Measurements from ENCODE around the gene RREB1.

The RREB1 gene

GRCh38 chr6:7129360-7129759 lies 21.6 kb downstream of the RREB1 start:
- Histone ChIP-seq H3K4me3 (ENCODE audit: low read depth in 1 of 2, low read length in 2 of 2) (no peak overlapping the region), H3K36me3 (ENCODE audit: insufficient read depth, low read length) (no peaks in the 10 kb centered on the region), H3K9me3 (ENCODE audit: low read length) (no peaks in the 10 kb centered on the region), H3K27ac (ENCODE audit: low read depth, low read length) (no peak overlapping the region), H3K4me1 (ENCODE audit: insufficient read depth, low read length) (peaks cover 24% of the 10 kb centered on the region), H3K27me3 (ENCODE audit: control insufficient read depth in 1 of 2, insufficient read depth in 2 of 2, low read length in 2 of 2) (no peaks in the 10 kb centered on the region), H3K9ac (ENCODE audit: low read length) (no peak overlapping the region)

GRCh38 chr6:7129784-7130569 lies 22.2 kb downstream of the RREB1 start:
- Histone ChIP-seq H3K27me3 (ENCODE audit: control insufficient read depth in 1 of 2, insufficient read depth in 2 of 2, low read length in 2 of 2) (no peaks in the 10 kb centered on the region), H3K36me3 (ENCODE audit: insufficient read depth, low read length) (no peaks in the 10 kb centered on the region), H3K9ac (ENCODE audit: low read length) (no peak overlapping the region), H3K27ac (ENCODE audit: low read depth, low read length) (no peak overlapping the region), H3K9me3 (ENCODE audit: low read length) (no peaks in the 10 kb centered on the region), H3K4me1 (ENCODE audit: insufficient read depth, low read length) (peaks cover 18% of the 10 kb centered on the region), H3K4me3 (ENCODE audit: low read depth in 1 of 2, low read length in 2 of 2) (no peak overlapping the region)

- no peaks in the 10 kb centered on the region for H3K9me3 ChIP-seq (ENCODE audit: low read length)
- peaks cover 17% of the 10 kb centered on the region for H3K4me1 ChIP-seq (ENCODE audit: insufficient read depth, low read length)
- H3K9ac ChIP-seq (ENCODE audit: low read length), result no peak overlapping the region
- H3K4me3 ChIP-seq (ENCODE audit: low read depth in 1 of 2, low read length in 2 of 2), result no peak overlapping the region
- no peaks in the 10 kb centered on the region for H3K27me3 ChIP-seq (ENCODE audit: control insufficient read depth in 1 of 2, insufficient read depth in 2 of 2, low read length in 2 of 2)
- no peaks in the 10 kb centered on the region for H3K36me3 ChIP-seq (ENCODE audit: insufficient read depth, low read length)
- no peak overlapping the region for H3K27ac ChIP-seq (ENCODE audit: low read depth, low read length)
These were observed 23.6 kb downstream of the RREB1 start for GRCh38 chr6:7131390-7131789.

- Histone ChIP-seq H3K36me3 (ENCODE audit: insufficient read depth, low read length) (no peaks in the 10 kb centered on the region), H3K9ac (ENCODE audit: low read length) (no peak overlapping the region), H3K4me1 (ENCODE audit: insufficient read depth, low read length) (peaks cover 26% of the 10 kb centered on the region), H3K9me3 (ENCODE audit: low read length) (no peaks in the 10 kb centered on the region), H3K4me3 (ENCODE audit: low read depth in 1 of 2, low read length in 2 of 2) (no peak overlapping the region), H3K27me3 (ENCODE audit: control insufficient read depth in 1 of 2, insufficient read depth in 2 of 2, low read length in 2 of 2) (no peaks in the 10 kb centered on the region), H3K27ac (ENCODE audit: low read depth, low read length) (no peak overlapping the region)
These were observed 24.8 kb downstream of the RREB1 start for GRCh38 chr6:7132398-7133035.

GRCh38 chr6:7134999-7135745 lies 27.4 kb downstream of the RREB1 start:
- Histone ChIP-seq H3K27ac (ENCODE audit: low read depth, low read length) (no peak overlapping the region), H3K4me3 (ENCODE audit: low read depth in 1 of 2, low read length in 2 of 2) (no peak overlapping the region), H3K4me1 (ENCODE audit: insufficient read depth, low read length) (peaks cover 31% of the 10 kb centered on the region), H3K9ac (ENCODE audit: low read length) (no peak overlapping the region), H3K9me3 (ENCODE audit: low read length) (no peaks in the 10 kb centered on the region), H3K36me3 (ENCODE audit: insufficient read depth, low read length) (no peaks in the 10 kb centered on the region), H3K27me3 (ENCODE audit: control insufficient read depth in 1 of 2, insufficient read depth in 2 of 2, low read length in 2 of 2) (no peaks in the 10 kb centered on the region)

GRCh38 chr6:7135755-7136154 lies 28.0 kb downstream of the RREB1 start:
- no peak overlapping the region for H3K27ac ChIP-seq (ENCODE audit: low read depth, low read length)
- no peaks in the 10 kb centered on the region for H3K9me3 ChIP-seq (ENCODE audit: low read length)
- peaks cover 33% of the 10 kb centered on the region for H3K4me1 ChIP-seq (ENCODE audit: insufficient read depth, low read length)
- H3K9ac ChIP-seq (ENCODE audit: low read length), result no peak overlapping the region
- no peaks in the 10 kb centered on the region for H3K27me3 ChIP-seq (ENCODE audit: control insufficient read depth in 1 of 2, insufficient read depth in 2 of 2, low read length in 2 of 2)
- no peak overlapping the region for H3K4me3 ChIP-seq (ENCODE audit: low read depth in 1 of 2, low read length in 2 of 2)
- H3K36me3 ChIP-seq (ENCODE audit: insufficient read depth, low read length), result no peaks in the 10 kb centered on the region

- no peak overlapping the region for H3K4me3 ChIP-seq (ENCODE audit: low read depth in 1 of 2, low read length in 2 of 2)
- no peak overlapping the region for H3K9ac ChIP-seq (ENCODE audit: low read length)
- no peaks in the 10 kb centered on the region for H3K36me3 ChIP-seq (ENCODE audit: insufficient read depth, low read length)
- H3K4me1 ChIP-seq (ENCODE audit: insufficient read depth, low read length), result peaks cover 37% of the 10 kb centered on the region
- H3K9me3 ChIP-seq (ENCODE audit: low read length), result no peaks in the 10 kb centered on the region
- peak overlapping the region; percentile 70 for H3K27ac ChIP-seq (ENCODE audit: low read depth, low read length)
- no peaks in the 10 kb centered on the region for H3K27me3 ChIP-seq (ENCODE audit: control insufficient read depth in 1 of 2, insufficient read depth in 2 of 2, low read length in 2 of 2)
These were observed 29.1 kb downstream of the RREB1 start for GRCh38 chr6:7136859-7137334.

GRCh38 chr6:7137335-7138045 lies 29.7 kb downstream of the RREB1 start:
- H3K9ac ChIP-seq (ENCODE audit: low read length), result peak overlapping the region; percentile 16
- H3K9me3 ChIP-seq (ENCODE audit: low read length), result no peaks in the 10 kb centered on the region
- peak overlapping the region in 1 of 2 donors; percentile 25 for H3K4me3 ChIP-seq (ENCODE audit: low read depth in 1 of 2, low read length in 2 of 2)
- H3K36me3 ChIP-seq (ENCODE audit: insufficient read depth, low read length), result no peaks in the 10 kb centered on the region
- H3K27ac ChIP-seq (ENCODE audit: low read depth, low read length), result peak overlapping the region; percentile 70
- H3K27me3 ChIP-seq (ENCODE audit: control insufficient read depth in 1 of 2, insufficient read depth in 2 of 2, low read length in 2 of 2), result no peaks in the 10 kb centered on the region
- H3K4me1 ChIP-seq (ENCODE audit: insufficient read depth, low read length), result peaks cover 42% of the 10 kb centered on the region

- Histone ChIP-seq H3K27ac (ENCODE audit: low read depth, low read length) (peak overlapping the region; percentile 70), H3K9ac (ENCODE audit: low read length) (peak overlapping the region; percentile 16), H3K4me3 (ENCODE audit: low read depth in 1 of 2, low read length in 2 of 2) (peak overlapping the region in 1 of 2 donors; percentile 25)
These were observed 30.3 kb downstream of the RREB1 start for GRCh38 chr6:7138046-7138531.

GRCh38 chr6:7138921-7139358 lies 31.2 kb downstream of the RREB1 start:
- H3K4me3 ChIP-seq (ENCODE audit: low read depth in 1 of 2, low read length in 2 of 2), result no peak overlapping the region
- peaks cover 55% of the 10 kb centered on the region for H3K4me1 ChIP-seq (ENCODE audit: insufficient read depth, low read length)
- H3K27ac ChIP-seq (ENCODE audit: low read depth, low read length), result no peak overlapping the region
- no peaks in the 10 kb centered on the region for H3K9me3 ChIP-seq (ENCODE audit: low read length)
- no peak overlapping the region for H3K9ac ChIP-seq (ENCODE audit: low read length)
- no peaks in the 10 kb centered on the region for H3K27me3 ChIP-seq (ENCODE audit: control insufficient read depth in 1 of 2, insufficient read depth in 2 of 2, low read length in 2 of 2)
- H3K36me3 ChIP-seq (ENCODE audit: insufficient read depth, low read length), result no peaks in the 10 kb centered on the region

More at GRCh38 chr6:7138046-7138531, 30.3 kb downstream of the RREB1 start:
- Histone ChIP-seq H3K27me3 (ENCODE audit: control insufficient read depth in 1 of 2, insufficient read depth in 2 of 2, low read length in 2 of 2) (no peaks in the 10 kb centered on the region), H3K36me3 (ENCODE audit: insufficient read depth, low read length) (no peaks in the 10 kb centered on the region), H3K9me3 (ENCODE audit: low read length) (no peaks in the 10 kb centered on the region), H3K4me1 (ENCODE audit: insufficient read depth, low read length) (peaks cover 47% of the 10 kb centered on the region)
